22Rv1 (cell line): Measurements from ENCODE around the gene PAQR8.

Experiments
- H3K27ac ChIP-seq: fragments of 450-650 bp; 2 replicates; pipeline ENCODE4 v1.5.1; 2017
- CTCF ChIP-seq: fragments of 450-650 bp; IDR thresholded peaks from 2 replicates; pipeline ENCODE4 v1.5.1; 2017; ENCODE audit warnings: mild to moderate bottlenecking
- ZFX ChIP-seq: fragments of 450-650 bp; IDR thresholded peaks from 2 replicates; pipeline ENCODE4 v1.6.1; 2017; ENCODE audit warnings: antibody characterized with exemption, borderline replicate concordance

Gene PAQR8

GRCh38 chr6:52368002-52368401 lies 6.1 kb downstream of the PAQR8 start:
- no peak for TF ChIP-seq ZFX
- no peak for TF ChIP-seq CTCF

DNA sequence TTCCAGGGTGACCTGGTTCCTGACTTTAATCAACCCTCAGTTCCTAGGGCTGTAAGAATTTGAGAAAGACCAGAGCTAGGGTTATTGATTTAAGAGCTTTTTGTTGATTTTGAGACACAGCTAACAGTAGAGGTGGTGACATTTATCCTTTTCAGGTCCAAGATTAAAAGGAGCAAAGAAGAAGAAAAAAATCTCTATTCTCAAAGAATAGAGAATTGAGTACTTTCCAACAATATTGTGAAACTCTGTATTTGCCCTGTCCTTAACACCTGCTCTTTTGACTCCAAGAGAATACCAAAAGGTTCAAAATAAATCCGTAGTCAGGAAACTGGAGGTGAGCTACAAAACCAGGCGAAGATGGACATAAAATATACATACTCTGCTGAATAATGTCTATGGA lies 7.3 kb downstream of the PAQR8 start:
- no peak for TF ChIP-seq ZFX
- TF ChIP-seq CTCF = no peak

More at GRCh38 chr6:52368002-52368401, 6.1 kb downstream of the PAQR8 start:
- H3K27ac ChIP-seq = no peak overlapping the region

DNA sequence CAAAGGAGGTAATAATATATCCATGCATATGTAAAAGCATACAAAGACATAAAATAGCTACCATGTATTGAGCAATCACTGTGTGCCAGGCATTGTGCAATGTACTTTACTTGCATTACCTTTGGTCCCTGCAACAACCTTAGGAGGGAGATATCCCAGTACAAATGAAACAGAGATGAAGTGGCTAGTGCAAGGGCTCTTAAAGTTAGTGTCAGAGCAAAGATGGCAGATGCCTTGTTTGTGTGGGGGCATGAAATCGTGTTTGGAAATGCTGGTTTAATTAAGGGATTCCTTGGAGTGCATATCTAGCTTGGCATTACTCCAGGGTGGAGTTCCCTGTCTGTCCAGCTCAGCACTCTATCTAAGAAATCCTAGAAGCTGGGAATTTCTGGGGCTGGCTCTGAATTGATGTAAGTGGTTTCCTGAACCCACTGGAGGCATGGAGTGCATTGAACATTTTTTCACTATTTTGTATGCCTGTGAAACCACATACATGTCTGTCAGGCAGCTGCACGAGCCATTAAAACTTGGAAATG lies 9.8 kb downstream of the PAQR8 start:
- TF ChIP-seq ZFX (no peak), CTCF (no peak)
- H3K27ac ChIP-seq = no peak overlapping the region

More for the DNA sequence above, 7.3 kb downstream of the PAQR8 start:
- H3K27ac ChIP-seq = no peak overlapping the region

DNA sequence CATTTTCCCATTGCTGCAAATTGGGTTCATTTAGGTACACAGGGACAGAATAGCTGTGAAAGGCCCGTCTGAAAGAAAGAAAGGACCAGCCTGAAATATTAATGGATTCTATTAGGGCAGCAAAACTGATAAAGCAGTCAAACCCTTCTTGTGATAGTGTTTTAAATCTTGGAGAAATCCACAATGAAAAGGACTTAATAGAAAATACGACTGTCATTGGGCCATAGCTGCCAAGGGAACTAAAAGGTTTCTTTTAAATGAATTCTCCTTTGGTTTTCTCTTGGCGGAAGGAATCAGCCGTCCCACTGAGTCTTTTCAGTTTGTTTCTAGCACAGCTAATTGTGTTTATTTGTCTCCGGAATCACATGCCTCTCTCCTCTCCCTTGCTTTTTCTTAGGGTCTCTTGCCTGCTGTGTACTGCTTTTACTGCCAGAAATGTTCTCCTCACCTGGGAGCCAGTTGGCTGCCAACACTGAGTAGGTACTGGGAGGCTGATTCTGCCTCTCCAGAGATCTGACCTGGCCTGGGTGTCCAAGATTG lies 11.3 kb downstream of the PAQR8 start:
- H3K27ac ChIP-seq = no peak overlapping the region
- TF ChIP-seq CTCF (no peak), ZFX (no peak)

- no peak overlapping the region for H3K27ac ChIP-seq
- no peak for TF ChIP-seq ZFX
- no peak for TF ChIP-seq CTCF
These were observed 12.3 kb downstream of the PAQR8 start for GRCh38 chr6:52374247-52374646.

DNA sequence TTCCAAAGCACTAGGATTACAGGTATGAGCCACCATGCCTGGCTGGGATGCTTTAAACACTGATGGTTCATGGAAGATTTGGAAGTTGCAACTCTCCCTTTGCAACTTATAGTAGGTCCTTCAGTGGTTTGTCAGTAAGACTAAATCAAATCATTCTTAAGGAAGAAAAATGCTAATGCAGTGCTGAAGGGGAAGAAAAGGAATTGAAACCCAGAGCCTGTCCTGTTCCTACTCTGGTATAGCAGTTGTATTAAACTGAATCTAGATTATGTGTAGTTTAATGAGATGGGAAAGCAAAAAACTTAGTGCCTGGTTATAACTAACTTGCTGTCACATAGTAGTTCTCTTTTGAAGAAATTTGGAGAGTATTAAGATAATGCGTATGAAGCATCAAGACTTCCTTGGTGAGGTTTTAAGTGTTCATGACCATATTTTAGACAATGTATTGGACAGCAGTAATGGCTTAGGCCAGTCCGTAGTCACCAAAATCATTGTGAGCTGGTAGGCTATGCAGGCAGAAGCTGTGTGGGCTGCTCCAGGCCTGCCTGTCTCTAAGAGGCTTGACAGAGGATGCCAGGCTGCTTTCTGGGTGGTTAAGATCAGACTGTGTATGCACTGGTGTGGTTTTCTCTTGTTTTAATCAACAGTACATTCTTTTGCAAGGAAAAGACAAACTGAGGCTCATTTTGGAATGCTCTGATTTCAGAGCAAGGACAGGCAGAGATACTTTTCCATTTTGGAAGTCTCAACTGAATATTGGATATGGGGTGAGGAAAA lies 14.0 kb downstream of the PAQR8 start:
- TF ChIP-seq ZFX (no peak), CTCF (no peak)
- H3K27ac ChIP-seq = no peak overlapping the region

DNA sequence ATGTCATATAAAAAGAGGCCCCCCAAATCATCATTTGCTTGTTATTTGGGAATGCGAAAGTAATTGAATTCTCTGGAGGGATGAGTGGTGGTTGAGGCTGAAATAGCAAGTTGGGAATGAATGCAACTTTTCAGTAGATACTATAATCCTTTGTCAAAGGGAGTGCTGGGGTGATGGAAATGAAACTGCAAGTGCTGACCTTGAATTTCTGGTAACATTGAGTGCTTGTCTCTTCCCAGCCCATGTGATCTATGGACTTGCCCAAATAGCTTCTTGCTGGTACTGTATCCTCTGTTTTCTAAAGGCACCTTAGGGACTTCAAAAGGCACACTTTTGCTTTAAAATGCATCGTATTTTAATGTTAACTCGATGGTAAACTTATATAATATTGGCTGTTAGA lies 14.8 kb downstream of the PAQR8 start:
- no peak overlapping the region for H3K27ac ChIP-seq
- TF ChIP-seq CTCF (no peak), ZFX (no peak)
